WERI-Rb-1 (cell line): ENCODE data around the gene PLEKHH3.

Experiments used
- DNase-seq: peaks from one replicate; pipeline ENCODE4 v3.0.0-alpha.2; 2020
- H3K27ac ChIP-seq: fragments of 250-450 bp; sonication (Bioruptor Pico); 2 replicates; pipeline ENCODE4 v1.5.1; 2020; ENCODE audit warnings: mild to moderate bottlenecking, moderate library complexity
- H3K27me3 ChIP-seq: fragments of 250-450 bp; sonication (Bioruptor Pico); 2 replicates; pipeline ENCODE4 v1.5.1; 2021; ENCODE audit warnings: mild to moderate bottlenecking, low read depth, moderate library complexity; ENCODE audit not compliant: insufficient read depth, severe bottlenecking
- H3K36me3 ChIP-seq: fragments of 250-450 bp; sonication (Bioruptor Pico); 2 replicates; pipeline ENCODE4 v1.5.1; 2020; ENCODE audit warnings: mild to moderate bottlenecking, moderate library complexity
- H3K4me3 ChIP-seq: 2 replicates; pipeline ENCODE4 v1.5.1; 2011; ENCODE audit warnings: low read depth, mild to moderate bottlenecking, control low read depth, low read length
- H3K9me3 ChIP-seq: fragments of 250-450 bp; sonication (Bioruptor Pico); 2 replicates; pipeline ENCODE4 v1.5.1; 2021; ENCODE audit warnings: mild to moderate bottlenecking, moderate library complexity; ENCODE audit not compliant: severe bottlenecking
- CTCF ChIP-seq: IDR thresholded peaks from 2 replicates; pipeline ENCODE4 v1.5.1; 2011; ENCODE audit warnings: low read depth, mild to moderate bottlenecking, control low read depth, inconsistent platforms, low read length

The PLEKHH3 gene

GRCh38 chr17:42673266-42673884 lies 3.4 kb downstream of the PLEKHH3 start:
- H3K36me3 ChIP-seq = peaks cover 62% of the 10 kb centered on the region
- H3K9me3 ChIP-seq = no peaks in the 10 kb centered on the region
- no peak overlapping the region for H3K4me3 ChIP-seq
- H3K27ac ChIP-seq = no peak overlapping the region
- DNase-seq = no peak
- no peaks in the 10 kb centered on the region for H3K27me3 ChIP-seq
- no peak for TF ChIP-seq CTCF

GRCh38 chr17:42672038-42672437 lies 4.8 kb downstream of the PLEKHH3 start:
- Histone ChIP-seq H3K36me3 (peaks cover 76% of the 10 kb centered on the region), H3K27ac (peak overlapping the region; percentile 51), H3K4me3 (no peak overlapping the region), H3K9me3 (no peaks in the 10 kb centered on the region), H3K27me3 (no peaks in the 10 kb centered on the region)
- no peak for TF ChIP-seq CTCF
- DNase-seq = peak; percentile 42

GRCh38 chr17:42670789-42671657 lies 5.8 kb downstream of the PLEKHH3 start:
- peaks cover 80% of the 10 kb centered on the region for H3K36me3 ChIP-seq
- no peak for DNase-seq

GRCh38 chr17:42669977-42670788 lies 6.6 kb downstream of the PLEKHH3 start:
- no peak overlapping the region for H3K27ac ChIP-seq
- H3K36me3 ChIP-seq = peaks cover 85% of the 10 kb centered on the region
- no peak for TF ChIP-seq CTCF
- no peak for DNase-seq
- H3K4me3 ChIP-seq = no peak overlapping the region
- H3K9me3 ChIP-seq = no peaks in the 10 kb centered on the region
- no peaks in the 10 kb centered on the region for H3K27me3 ChIP-seq

More at GRCh38 chr17:42670789-42671657, 5.8 kb downstream of the PLEKHH3 start:
- H3K9me3 ChIP-seq = no peaks in the 10 kb centered on the region
- no peak overlapping the region for H3K27ac ChIP-seq
- no peak for TF ChIP-seq CTCF
- H3K4me3 ChIP-seq = no peak overlapping the region
- no peaks in the 10 kb centered on the region for H3K27me3 ChIP-seq

GRCh38 chr17:42669705-42669976 lies 7.2 kb downstream of the PLEKHH3 start:
- TF ChIP-seq CTCF = no peak
- Histone ChIP-seq H3K27ac (no peak overlapping the region), H3K4me3 (no peak overlapping the region), H3K27me3 (no peaks in the 10 kb centered on the region), H3K9me3 (no peaks in the 10 kb centered on the region), H3K36me3 (peaks cover 86% of the 10 kb centered on the region)
- DNase-seq = no peak
